Kidney (tissue), 14 donors: Measurements from ENCODE around the gene KCNJ14. TPM values are rescaled to one million over a fixed set of nuclear protein-coding genes. Genes with fewer than 3 reads are reported as not detected.

ENCODE experiments used
- DNase-seq, 5 donors: peaks; one replicate each; pipeline ENCODE4 v3.0.0-alpha.2; 2013 to 2020
- FAIRE-seq: peaks from 2 replicates; lab custom pipeline; 2012; peaks lifted over from hg19 to GRCh38; lab: Jason Lieb, UNC
- H3K27ac ChIP-seq, 2 donors: one replicate each; pipeline ENCODE4 v1.7.0; 2013; ENCODE audit warnings: low read depth in 2 of 2, low read length in 2 of 2, inconsistent platforms in 1 of 2
- H3K27me3 ChIP-seq: one replicate; pipeline ENCODE4 v1.7.1; 2013; ENCODE audit warnings: low read length, inconsistent platforms; ENCODE audit not compliant: control insufficient read depth, insufficient read depth
- H3K36me3 ChIP-seq, 3 donors: one replicate each; pipeline versions ENCODE4 v1.7.0 to v1.7.1; 2013; ENCODE audit warnings: low read length in 3 of 3, control low read depth in 1 of 3, inconsistent platforms in 1 of 3; ENCODE audit not compliant: insufficient read depth in 3 of 3, control insufficient read depth in 2 of 3
- H3K4me1 ChIP-seq, 3 donors: one replicate each; pipeline versions ENCODE4 v1.7.0 to v1.7.1; 2013; ENCODE audit warnings: low read length in 3 of 3, inconsistent platforms in 1 of 3, low read depth in 1 of 3; ENCODE audit not compliant: control insufficient read depth in 2 of 3, insufficient read depth in 2 of 3
- H3K4me3 ChIP-seq, 3 donors: one replicate each; pipeline versions ENCODE4 v1.7.0 to v1.8.1; 2013; ENCODE audit warnings: low read length in 3 of 3, control low read depth in 1 of 3, inconsistent platforms in 1 of 3
- H3K9ac ChIP-seq, 3 donors: one replicate each; pipeline versions ENCODE4 v1.7.0 to v1.7.1; 2013; ENCODE audit warnings: low read length in 3 of 3, control low read depth in 1 of 3, inconsistent platforms in 1 of 3
- H3K9me3 ChIP-seq, 3 donors: one replicate each; pipeline versions ENCODE4 v1.7.0 to v1.7.1; 2013; ENCODE audit warnings: low read length in 3 of 3, control low read depth in 1 of 3, inconsistent platforms in 1 of 3; ENCODE audit not compliant: control insufficient read depth in 2 of 3, insufficient read depth in 1 of 3
- intact Hi-C: fragments of 100-400 bp; cut with DNase I; formaldehyde crosslinking; loops from one replicate; pipeline ENCODE4 v1.11.1; 2022
- polyA plus RNA-seq: library from polyadenylated mRNA; stranded (reverse); fragments of 350-450 nt; fragmentation: Illumina TruSeq; extraction: RNeasy Lipid Tissue Mini Kit (QIAGEN cat#74804); gene quantifications from one replicate; pipeline ENCODE4 v1.2.3, GENCODE V29; 2014; ENCODE audit warnings: low read depth, low replicate concordance; ENCODE audit not compliant: insufficient read depth
- total RNA-seq: library from RNA; stranded (reverse); fragmentation: NEBNext Ultra II Directional; extraction: Animal tissue kit (Norgen Biotek cat#: 25700); gene quantifications from one replicate; pipeline ENCODE4 v1.2.1, GENCODE V29; 2021
- TF ChIP-seq, protein P1 (sequence below): IDR thresholded peaks from 3 replicates; pipeline ENCODE4 v1.5.1; 2012; ENCODE audit warnings: mild to moderate bottlenecking, moderate library complexity, borderline replicate concordance; ENCODE audit not compliant: insufficient read depth; ENCODE audit errors: extremely low read depth
- donor health status: control.
- donor health status: control.
- donor health status: control.
- donor health status: control.
- donor health status: control.
- donor health status: DM: yes; HTN: yes; CAD: no.
- donor health status: Normal renal cell carcinoma (clear cell type).

The KCNJ14 gene
- total and polyA plus RNA-seq, 2 donors from 2014 or later, result 0.28 to 1.0 TPM

DNA sequence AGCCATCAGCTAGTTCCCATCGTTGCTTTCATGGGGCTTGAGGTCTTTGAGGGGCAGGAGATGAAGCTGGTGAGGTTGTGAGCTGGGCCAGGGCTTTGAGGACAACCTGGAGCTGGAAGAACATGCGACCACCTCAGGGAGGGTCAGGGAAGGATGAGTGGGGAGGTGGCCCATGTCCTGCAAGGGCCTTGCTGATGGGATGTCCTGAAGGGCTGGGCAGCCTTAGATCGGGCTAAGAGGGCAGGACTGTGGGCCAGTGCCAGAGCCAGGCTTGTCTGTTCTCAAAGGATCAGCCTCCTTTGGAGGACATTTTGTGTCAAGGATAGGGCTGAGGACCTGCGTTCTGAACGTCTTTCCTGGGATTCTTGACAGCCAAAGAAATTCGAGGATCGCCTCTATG is 24.3 kb downstream of the KCNJ14 start:
- Histone ChIP-seq H3K9me3 (no peaks in the 10 kb centered on the region), H3K27me3 (no peaks in the 10 kb centered on the region), H3K36me3 (peaks cover 4 to 26% (median 11%) of the 10 kb centered on the region in 3 donors), H3K4me1 (peaks cover 0 to 6% (median 0%) of the 10 kb centered on the region in 3 donors), H3K4me3 (peak overlapping the region in 1 of 3 donors; percentile 65), H3K27ac (peak overlapping the region in 1 of 2 donors; percentile 76), H3K9ac (no peak overlapping the region)
- DNase-seq, result no peak
- intact Hi-C loops, result loop anchor here (10.0 kb wide), 1 partner anchor 105 kb away; no protein-coding TSS in a partner anchor
- TF ChIP-seq, protein P1, sequence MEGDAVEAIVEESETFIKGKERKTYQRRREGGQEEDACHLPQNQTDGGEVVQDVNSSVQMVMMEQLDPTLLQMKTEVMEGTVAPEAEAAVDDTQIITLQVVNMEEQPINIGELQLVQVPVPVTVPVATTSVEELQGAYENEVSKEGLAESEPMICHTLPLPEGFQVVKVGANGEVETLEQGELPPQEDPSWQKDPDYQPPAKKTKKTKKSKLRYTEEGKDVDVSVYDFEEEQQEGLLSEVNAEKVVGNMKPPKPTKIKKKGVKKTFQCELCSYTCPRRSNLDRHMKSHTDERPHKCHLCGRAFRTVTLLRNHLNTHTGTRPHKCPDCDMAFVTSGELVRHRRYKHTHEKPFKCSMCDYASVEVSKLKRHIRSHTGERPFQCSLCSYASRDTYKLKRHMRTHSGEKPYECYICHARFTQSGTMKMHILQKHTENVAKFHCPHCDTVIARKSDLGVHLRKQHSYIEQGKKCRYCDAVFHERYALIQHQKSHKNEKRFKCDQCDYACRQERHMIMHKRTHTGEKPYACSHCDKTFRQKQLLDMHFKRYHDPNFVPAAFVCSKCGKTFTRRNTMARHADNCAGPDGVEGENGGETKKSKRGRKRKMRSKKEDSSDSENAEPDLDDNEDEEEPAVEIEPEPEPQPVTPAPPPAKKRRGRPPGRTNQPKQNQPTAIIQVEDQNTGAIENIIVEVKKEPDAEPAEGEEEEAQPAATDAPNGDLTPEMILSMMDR, result no peak
- FAIRE-seq, result no peak

DNA sequence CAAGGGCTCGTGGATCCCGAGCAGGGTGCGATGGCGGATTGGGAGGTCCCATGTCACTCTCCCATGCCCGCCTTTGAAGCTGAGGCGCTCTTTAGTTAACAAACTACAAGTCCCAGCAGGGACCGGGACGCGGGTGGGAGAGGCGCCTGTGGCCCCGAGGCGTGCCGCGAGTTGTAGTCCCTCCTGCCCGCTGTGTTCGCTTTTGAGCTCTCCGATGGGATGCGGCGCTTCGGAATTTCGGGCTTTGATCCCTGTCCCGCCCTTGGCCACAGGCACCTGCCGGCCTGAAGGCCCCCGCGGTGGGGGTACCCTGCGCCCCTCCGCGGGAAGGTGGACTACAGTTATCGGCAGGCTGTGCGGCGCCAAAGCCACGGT is 24.8 kb downstream of the KCNJ14 start:
- TF ChIP-seq, protein P1, result no peak
- Histone ChIP-seq H3K27ac (peak overlapping the region; percentile 21 to 76), H3K27me3 (no peaks in the 10 kb centered on the region), H3K36me3 (peaks cover 4 to 21% (median 11%) of the 10 kb centered on the region in 3 donors), H3K4me3 (peak overlapping the region in 2 of 3 donors; percentile 30 to 65), H3K9ac (peak overlapping the region in 2 of 3 donors; percentile 32 to 65), H3K4me1 (peaks cover 0 to 6% (median 0%) of the 10 kb centered on the region in 3 donors), H3K9me3 (no peaks in the 10 kb centered on the region)
- FAIRE-seq (no peak), DNase-seq (peak; percentile 67 to 88 (median 83))
- intact Hi-C loops, result loop anchor here (10.0 kb wide), 1 partner anchor 105 kb away; no protein-coding TSS in a partner anchor

DNA sequence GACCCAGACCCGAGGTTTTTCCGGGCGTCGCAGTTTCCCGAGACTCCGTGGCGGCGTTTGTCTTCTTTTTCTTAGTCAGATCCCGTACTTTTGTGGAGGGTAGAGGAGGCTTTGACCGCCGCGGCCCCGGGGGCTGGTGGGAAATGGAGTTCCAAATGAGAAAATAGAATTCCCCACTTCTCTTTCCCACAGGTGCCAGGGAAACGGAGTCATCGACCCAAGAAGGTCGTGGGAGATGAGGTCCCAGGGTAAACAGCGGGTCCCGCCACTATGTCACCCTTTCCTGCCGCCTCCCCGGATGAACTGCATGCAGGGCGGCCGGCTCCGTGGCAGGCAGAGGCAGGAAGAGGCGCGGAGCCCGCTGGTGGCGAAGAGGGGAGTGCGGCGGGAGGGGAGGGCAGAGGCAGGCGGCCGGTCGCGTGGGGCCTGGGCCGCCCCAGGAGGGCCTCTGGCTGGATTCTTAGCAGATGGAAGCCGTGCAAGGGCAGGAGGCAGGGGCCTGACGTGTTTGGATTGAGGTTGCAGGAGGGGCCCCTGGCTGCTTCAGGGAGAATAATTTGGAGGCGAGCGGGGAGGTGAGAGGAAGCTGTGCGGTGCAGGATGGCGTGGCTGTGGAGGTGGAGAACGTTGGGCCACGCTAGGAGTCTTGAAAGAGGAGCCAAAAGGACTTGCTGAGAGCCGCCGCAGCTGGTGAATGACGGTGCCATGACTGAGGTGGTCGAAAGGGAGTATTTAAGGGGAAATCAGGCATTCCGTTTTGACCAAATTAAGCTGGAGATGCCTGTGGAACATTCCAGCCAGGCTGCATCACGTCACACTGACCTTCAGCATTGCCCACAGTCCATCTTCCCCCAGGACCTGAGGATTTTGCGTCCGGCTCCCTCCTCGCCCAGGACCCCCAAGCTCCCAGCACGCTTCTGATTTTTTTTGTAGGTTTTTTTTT is 25.5 kb downstream of the KCNJ14 start:
- Histone ChIP-seq H3K36me3 (peaks cover 0 to 14% (median 4%) of the 10 kb centered on the region in 3 donors), H3K27ac (peak overlapping the region; percentile 21 to 76), H3K9ac (peak overlapping the region in 2 of 3 donors; percentile 32 to 65), H3K27me3 (no peaks in the 10 kb centered on the region), H3K9me3 (no peaks in the 10 kb centered on the region), H3K4me3 (peak overlapping the region; percentile 30 to 65 (median 50)), H3K4me1 (peaks cover 0 to 6% (median 0%) of the 10 kb centered on the region in 3 donors)
- peak in 4 of 5 donors; percentile 66 to 80 (median 79) for DNase-seq
- TF ChIP-seq, protein P1, result no peak
- intact Hi-C loops, result loop anchor here (10.0 kb wide), 1 partner anchor 104 kb away; no protein-coding TSS in a partner anchor
- no peak for FAIRE-seq
